DMS153 treated with DMSO at 0.1 percent for 48 hours (cell line): ENCODE data around the gene WRAP53.

Experiments
- DNase-seq: peaks from one replicate; lab custom pipeline; 2025; ENCODE audit not compliant: unreplicated experiment; lab: John Stamatoyannopoulos, UW

WRAP53 gene

DNA sequence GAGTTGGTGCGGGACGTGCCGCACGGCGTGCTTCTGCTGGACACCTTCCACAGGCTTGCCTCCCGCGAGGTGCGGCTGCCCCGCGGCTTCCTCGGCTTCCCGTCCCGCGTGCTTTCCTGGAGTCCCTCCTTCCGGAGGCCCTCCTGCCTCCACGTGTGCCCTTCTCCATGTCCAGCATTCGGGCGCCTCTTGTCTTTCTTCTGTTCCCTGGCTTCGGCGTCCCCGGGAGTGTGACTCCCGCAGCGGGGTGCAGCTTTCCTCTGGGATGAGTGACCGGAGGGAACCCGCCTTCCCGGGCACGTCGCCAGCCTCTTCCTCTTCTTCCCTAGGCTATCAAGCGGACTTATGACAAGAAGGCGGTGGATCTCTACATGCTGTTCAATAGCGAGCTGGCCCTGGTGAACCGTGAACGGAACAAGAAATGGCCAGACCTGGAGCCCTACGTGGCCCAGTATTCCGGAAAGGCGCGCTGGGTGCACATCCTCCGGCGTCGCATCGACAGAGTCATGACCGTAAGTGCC is 52.3 kb downstream of the WRAP53 start:
- DNase-seq = no peak

DNA sequence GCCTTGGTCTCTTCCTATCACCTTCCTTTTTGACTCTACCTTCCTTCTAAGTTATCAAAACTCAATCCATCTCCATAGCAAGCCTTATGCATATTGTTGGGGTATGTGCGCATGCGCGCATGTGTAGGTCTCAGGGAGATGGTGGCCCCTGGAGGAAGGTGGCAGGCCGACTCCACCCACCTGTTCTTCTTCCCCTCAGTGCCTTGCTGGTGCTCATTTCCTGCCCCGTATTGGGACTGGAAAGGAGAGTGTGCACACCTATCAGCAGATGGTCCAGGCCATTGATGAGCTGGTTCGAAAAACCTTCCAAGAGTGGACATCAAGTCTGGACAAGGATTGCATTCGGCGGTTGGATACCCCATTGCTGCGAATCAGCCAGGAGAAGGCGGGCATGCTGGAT is 54.5 kb downstream of the WRAP53 start:
- no peak for DNase-seq

DNA sequence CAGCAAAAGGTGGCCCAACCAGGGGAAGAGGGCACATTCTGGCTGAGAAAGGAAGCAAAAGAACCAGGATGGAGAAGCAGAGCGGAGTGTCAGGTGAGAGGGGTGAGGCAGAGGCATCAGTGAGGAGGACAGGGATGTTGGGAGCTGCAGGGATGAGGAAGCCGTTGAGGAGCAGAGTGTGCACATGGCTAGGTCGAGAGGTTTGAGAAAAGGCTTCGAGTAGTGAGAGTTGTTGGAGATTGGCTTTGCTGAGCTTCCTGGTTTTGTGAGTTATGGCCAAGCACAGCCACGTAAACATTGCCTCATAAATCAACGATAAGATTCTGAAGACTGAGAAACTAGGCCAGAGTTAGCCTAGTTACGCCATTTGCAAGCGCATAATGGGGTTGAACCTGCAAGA is 56.1 kb downstream of the WRAP53 start:
- no peak for DNase-seq

DNA sequence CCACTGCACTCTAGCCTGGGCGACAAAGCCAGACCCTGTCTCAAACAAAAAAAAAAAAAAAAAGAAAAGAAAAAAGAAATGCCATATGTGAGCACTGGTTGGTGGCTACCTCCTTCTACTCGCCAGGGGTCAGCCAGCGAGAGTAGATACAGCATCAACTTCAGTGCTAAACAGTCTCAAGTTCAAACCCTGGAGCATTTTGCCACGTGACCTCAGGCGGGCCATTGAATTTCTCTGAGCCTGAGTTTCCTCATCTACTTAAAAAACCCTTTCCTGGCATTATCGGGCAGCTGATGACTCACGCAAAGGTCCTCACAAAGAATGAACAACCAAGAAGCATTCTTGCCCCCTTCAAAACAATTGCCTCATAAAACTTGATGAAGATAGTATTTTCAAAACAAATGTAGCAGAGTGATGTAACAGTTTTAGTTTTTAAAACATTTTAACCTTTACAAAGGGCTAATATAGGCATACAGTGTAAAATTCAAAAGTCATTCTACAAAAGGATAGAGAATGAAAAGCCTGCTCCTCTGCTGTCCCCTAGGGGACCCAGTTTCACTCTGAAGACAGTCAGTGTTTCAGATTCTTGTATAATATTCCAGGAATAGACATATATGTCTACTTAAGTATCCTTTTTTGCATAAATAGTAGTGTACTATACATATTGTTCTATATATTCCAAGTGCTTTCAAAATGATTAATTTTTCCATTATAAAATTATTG is 57.6 kb downstream of the WRAP53 start:
- no peak for DNase-seq

DNA sequence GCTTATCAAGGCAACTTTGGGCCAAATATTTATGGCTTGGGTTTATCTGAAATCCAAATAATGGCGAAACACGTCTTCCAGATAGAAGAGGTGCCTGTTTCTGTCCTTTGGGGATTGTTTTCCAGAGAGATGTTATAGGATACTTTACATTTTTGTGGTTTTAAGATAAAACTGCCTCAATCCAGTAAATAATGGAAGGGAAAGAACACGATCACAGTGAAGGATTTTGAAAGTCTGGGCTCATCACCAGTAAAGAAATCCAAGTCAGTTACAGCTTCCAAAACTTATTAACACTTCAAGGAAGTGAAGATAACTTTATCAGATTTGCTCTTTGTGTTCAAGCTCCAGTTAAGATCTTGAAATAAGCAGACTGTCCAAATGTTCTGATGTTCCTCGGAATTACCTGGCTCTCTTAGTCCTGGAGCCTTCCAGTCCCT is 59.4 kb downstream of the WRAP53 start:
- no peak for DNase-seq

DNA sequence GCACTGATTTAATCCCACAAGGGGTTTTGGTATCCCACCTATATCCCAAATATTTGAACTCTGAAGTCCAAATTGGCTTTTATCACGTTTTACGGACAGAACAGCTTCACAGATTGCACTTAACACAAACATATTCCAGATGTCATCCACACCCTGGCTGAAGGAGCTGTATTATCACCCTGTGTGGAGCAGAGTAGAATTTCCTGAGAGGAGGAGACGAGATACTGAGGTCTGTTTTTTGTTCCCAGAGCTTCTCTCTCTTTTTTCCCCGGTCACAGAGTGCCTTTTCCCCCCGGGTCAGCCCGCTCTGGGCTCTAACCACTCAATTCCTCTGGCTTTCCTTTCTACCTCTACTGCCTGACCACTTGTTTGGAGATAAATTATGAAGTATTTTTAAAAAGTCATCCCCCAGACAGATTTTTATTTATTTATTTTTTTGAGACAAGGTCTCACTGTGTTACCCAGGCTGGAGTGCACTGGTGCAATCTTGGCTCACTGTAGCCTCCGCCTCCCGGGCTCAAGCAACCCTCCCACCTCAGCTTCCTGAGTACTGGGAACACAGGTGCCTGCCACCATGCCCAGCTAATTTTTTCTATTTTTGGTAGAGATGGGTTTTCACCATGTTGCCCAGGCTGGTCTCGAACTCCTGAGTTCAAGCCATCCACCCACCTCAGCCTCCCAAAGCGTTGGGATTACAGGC is 59.9 kb downstream of the WRAP53 start:
- DNase-seq = no peak

DNA sequence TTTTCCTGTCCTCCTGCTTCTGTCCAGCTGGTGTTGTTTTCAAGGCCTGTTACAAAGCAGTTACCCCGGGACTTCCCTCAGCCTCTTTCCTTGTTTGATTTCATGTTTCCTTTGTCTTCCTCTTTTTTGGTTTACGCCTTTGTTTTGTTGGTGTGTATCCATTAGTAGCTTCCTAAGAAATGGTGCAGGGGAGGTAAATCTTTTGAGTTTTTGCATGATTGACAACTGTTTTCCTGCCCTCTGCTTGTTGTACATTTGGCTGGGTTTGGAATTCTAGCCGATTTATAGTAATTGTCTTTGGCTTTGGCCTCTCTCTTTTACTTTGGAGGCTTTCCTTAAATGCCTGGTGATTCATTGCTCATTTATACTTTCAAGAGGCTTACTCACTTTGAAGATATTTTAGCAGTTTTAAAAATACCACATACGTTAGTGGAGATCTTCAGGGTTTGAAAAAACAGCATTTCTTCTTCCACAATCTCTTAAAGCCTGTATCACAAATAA is 62.1 kb downstream of the WRAP53 start:
- DNase-seq = no peak
